Trophoblast cell (in vitro differentiated cells and primary cell): ENCODE results near the gene PPP2R2C.

Experiments used
- DNase-seq, 2 donors: peaks; one replicate each; pipeline ENCODE4 v3.0.0-alpha.2; 2016
- H2AFZ ChIP-seq: 2 replicates; pipeline ENCODE4 v1.6.1; 2013; ENCODE audit warnings: low read length, moderate library complexity, mild to moderate bottlenecking; ENCODE audit not compliant: insufficient read depth, poor library complexity
- H2AK5ac ChIP-seq: 2 replicates; pipeline ENCODE4 v1.6.1; 2013; ENCODE audit warnings: mild to moderate bottlenecking, low read length
- H2BK120ac ChIP-seq: 2 replicates; pipeline ENCODE4 v1.6.1; 2013; ENCODE audit warnings: low read length, mild to moderate bottlenecking, moderate library complexity; ENCODE audit not compliant: insufficient read depth, poor library complexity
- H2BK12ac ChIP-seq: 2 replicates; pipeline ENCODE4 v1.6.1; 2013; ENCODE audit warnings: mild to moderate bottlenecking, low read length, moderate library complexity
- H2BK5ac ChIP-seq: 2 replicates; pipeline ENCODE4 v1.6.1; 2013; ENCODE audit warnings: low read length, low read depth, moderate library complexity, mild to moderate bottlenecking; ENCODE audit not compliant: poor library complexity
- H3K14ac ChIP-seq: 2 replicates; pipeline ENCODE4 v1.6.1; 2013; ENCODE audit warnings: mild to moderate bottlenecking, low read length
- H3K18ac ChIP-seq: 2 replicates; pipeline ENCODE4 v1.6.1; 2013; ENCODE audit warnings: mild to moderate bottlenecking, low read length
- H3K23ac ChIP-seq: 2 replicates; pipeline ENCODE4 v1.6.1; 2013; ENCODE audit warnings: low read length
- H3K27ac ChIP-seq: 2 replicates; pipeline ENCODE4 v1.5.1; 2013; ENCODE audit warnings: low read depth, mild to moderate bottlenecking, inconsistent platforms, low read length, moderate library complexity
- H3K27me3 ChIP-seq: 2 replicates; pipeline ENCODE4 v1.6.1; 2013; ENCODE audit warnings: inconsistent platforms, mild to moderate bottlenecking, low read length, moderate library complexity; ENCODE audit not compliant: insufficient read depth
- H3K36me3 ChIP-seq, 2 experiments: 1 replicate in 1 of 2; 2 replicates in 1 of 2; pipeline ENCODE4 v1.6.1; 2013; ENCODE audit warnings: low read length in 2 of 2, mild to moderate bottlenecking in 2 of 2, moderate library complexity in 1 of 2; ENCODE audit not compliant: insufficient read depth in 2 of 2, control insufficient read depth in 1 of 2
- H3K4ac ChIP-seq: 2 replicates; pipeline ENCODE4 v1.6.1; 2013; ENCODE audit warnings: low read depth, mild to moderate bottlenecking, low read length, moderate library complexity
- H3K4me1 ChIP-seq, 2 experiments: 1 replicate in 1 of 2; 2 replicates in 1 of 2; pipeline ENCODE4 v1.6.1; 2013; ENCODE audit warnings: low read length in 2 of 2, mild to moderate bottlenecking in 2 of 2, moderate library complexity in 1 of 2; ENCODE audit not compliant: insufficient read depth in 2 of 2, control insufficient read depth in 1 of 2
- H3K4me2 ChIP-seq: 2 replicates; pipeline ENCODE4 v1.6.1; 2013; ENCODE audit warnings: inconsistent platforms, mild to moderate bottlenecking, low read length, moderate library complexity
- H3K4me3 ChIP-seq: 2 replicates; pipeline ENCODE4 v1.5.1; 2013; ENCODE audit warnings: mild to moderate bottlenecking, low read depth, low read length, inconsistent platforms
- H3K79me1 ChIP-seq: one replicate; pipeline ENCODE4 v1.6.1; 2013; ENCODE audit warnings: low read length
- H3K79me2 ChIP-seq: 2 replicates; pipeline ENCODE4 v1.6.1; 2013; ENCODE audit warnings: low read length, mild to moderate bottlenecking; ENCODE audit not compliant: control insufficient read depth, insufficient read depth, poor library complexity
- H3K9ac ChIP-seq: 2 replicates; pipeline ENCODE4 v1.6.1; 2013; ENCODE audit warnings: mild to moderate bottlenecking, low read length
- H3K9me3 ChIP-seq: 2 replicates; pipeline ENCODE4 v1.6.1; 2013; ENCODE audit warnings: low read depth, mild to moderate bottlenecking, control low read depth, inconsistent platforms, low read length; ENCODE audit not compliant: insufficient read depth
- H4K12ac ChIP-seq: 2 replicates; pipeline ENCODE4 v1.6.1; 2013; ENCODE audit warnings: low read depth, mild to moderate bottlenecking, low read length, moderate library complexity
- H4K8ac ChIP-seq: 2 replicates; pipeline ENCODE4 v1.6.1; 2013; ENCODE audit warnings: low read depth, mild to moderate bottlenecking, low read length, moderate library complexity
- H4K91ac ChIP-seq: one replicate; pipeline ENCODE4 v1.6.1; 2013; ENCODE audit warnings: low read depth, mild to moderate bottlenecking, low read length, moderate library complexity
- WGBS: extraction: QIAGEN DNeasy Blood & Tissue Kit; methylation state at CpG from one replicate; pipeline ENCODE4 v1.1.7; 2013; ENCODE audit warnings: missing lambda C conversion rate; ENCODE audit not compliant: insufficient read length, insufficient coverage; ENCODE audit errors: extremely low coverage; 5-methylcytosine and 5-hydroxymethylcytosine counted together

PPP2R2C gene

DNA sequence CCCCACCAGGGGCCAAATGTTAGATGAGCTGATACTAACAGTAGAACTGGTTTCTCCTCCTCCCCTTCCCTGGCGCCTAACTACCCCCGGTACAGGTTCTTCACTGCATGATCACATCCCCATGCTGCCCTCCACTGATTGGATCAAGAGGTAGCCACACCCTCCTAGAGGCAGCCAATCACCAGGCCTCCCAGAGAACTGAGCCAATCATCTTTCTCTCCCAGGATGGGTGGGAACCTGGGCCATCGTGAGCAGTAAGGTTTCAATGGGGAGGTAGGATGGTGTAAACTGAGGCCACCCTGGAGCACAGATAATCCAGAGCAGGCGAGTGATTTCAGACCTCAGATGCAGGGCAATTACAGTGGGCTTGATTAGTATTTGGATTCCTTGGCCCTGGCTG lies 64.2 kb downstream of the PPP2R2C start:
- no peak overlapping the region for H2BK5ac ChIP-seq
- H3K27me3 ChIP-seq, result no peaks in the 10 kb centered on the region
- no peaks in the 10 kb centered on the region for H3K79me1 ChIP-seq
- no peak overlapping the region for H4K91ac ChIP-seq
- no peak overlapping the region for H3K23ac ChIP-seq
- no peak overlapping the region for H2BK120ac ChIP-seq
- no peak overlapping the region for H2AK5ac ChIP-seq
- no peak overlapping the region for H4K8ac ChIP-seq
- no peak overlapping the region for H3K9ac ChIP-seq
- H3K27ac ChIP-seq, result no peak overlapping the region
- no peak overlapping the region for H3K4me3 ChIP-seq
- no peak overlapping the region for H3K14ac ChIP-seq
- H2AFZ ChIP-seq, result no peak overlapping the region
- DNase-seq, result no peak
- H4K12ac ChIP-seq, result no peak overlapping the region
- H3K18ac ChIP-seq, result no peak overlapping the region
- H3K4me1 ChIP-seq, result no peaks in the 10 kb centered on the region
- H3K9me3 ChIP-seq, result no peaks in the 10 kb centered on the region
- no peaks in the 10 kb centered on the region for H3K79me2 ChIP-seq
- WGBS, result no CpG with 5 or more reads among the region's 4 CpGs
- H3K36me3 ChIP-seq, result no peaks in the 10 kb centered on the region
- no peak overlapping the region for H3K4me2 ChIP-seq
- no peak overlapping the region for H3K4ac ChIP-seq
- no peak overlapping the region for H2BK12ac ChIP-seq

DNA sequence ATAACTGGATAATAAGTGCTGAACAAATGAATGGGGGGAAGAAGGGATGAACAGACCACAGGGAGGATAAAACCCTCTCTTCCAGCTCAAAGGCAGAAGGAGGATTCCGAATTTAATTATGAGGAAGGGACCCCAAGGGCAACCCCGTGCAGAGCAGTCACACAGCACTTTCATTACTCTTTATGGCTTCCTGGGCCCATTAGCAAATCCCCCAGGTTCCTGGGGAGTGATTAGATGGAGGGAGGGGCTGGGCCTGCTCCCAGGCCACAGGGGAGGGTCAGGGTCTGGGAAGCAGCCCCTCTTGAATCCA lies 67.1 kb downstream of the PPP2R2C start:
- H2BK5ac ChIP-seq, result no peak overlapping the region
- no peak overlapping the region for H3K4me3 ChIP-seq
- no peak overlapping the region for H2BK12ac ChIP-seq
- H3K9ac ChIP-seq, result no peak overlapping the region
- no peaks in the 10 kb centered on the region for H3K4me1 ChIP-seq
- no peak overlapping the region for H2BK120ac ChIP-seq
- H2AK5ac ChIP-seq, result no peak overlapping the region
- H3K27me3 ChIP-seq, result no peaks in the 10 kb centered on the region
- no peaks in the 10 kb centered on the region for H3K36me3 ChIP-seq
- no peaks in the 10 kb centered on the region for H3K79me2 ChIP-seq
- H4K91ac ChIP-seq, result no peak overlapping the region
- no peak overlapping the region for H3K14ac ChIP-seq
- no CpG with 5 or more reads among the region's 2 CpGs for WGBS
- H4K12ac ChIP-seq, result no peak overlapping the region
- no peak overlapping the region for H3K18ac ChIP-seq
- H3K4me2 ChIP-seq, result no peak overlapping the region
- no peaks in the 10 kb centered on the region for H3K9me3 ChIP-seq
- no peak overlapping the region for H2AFZ ChIP-seq
- no peak overlapping the region for H4K8ac ChIP-seq
- H3K4ac ChIP-seq, result no peak overlapping the region
- H3K79me1 ChIP-seq, result no peaks in the 10 kb centered on the region
- no peak overlapping the region for H3K27ac ChIP-seq
- DNase-seq, result no peak
- H3K23ac ChIP-seq, result no peak overlapping the region

DNA sequence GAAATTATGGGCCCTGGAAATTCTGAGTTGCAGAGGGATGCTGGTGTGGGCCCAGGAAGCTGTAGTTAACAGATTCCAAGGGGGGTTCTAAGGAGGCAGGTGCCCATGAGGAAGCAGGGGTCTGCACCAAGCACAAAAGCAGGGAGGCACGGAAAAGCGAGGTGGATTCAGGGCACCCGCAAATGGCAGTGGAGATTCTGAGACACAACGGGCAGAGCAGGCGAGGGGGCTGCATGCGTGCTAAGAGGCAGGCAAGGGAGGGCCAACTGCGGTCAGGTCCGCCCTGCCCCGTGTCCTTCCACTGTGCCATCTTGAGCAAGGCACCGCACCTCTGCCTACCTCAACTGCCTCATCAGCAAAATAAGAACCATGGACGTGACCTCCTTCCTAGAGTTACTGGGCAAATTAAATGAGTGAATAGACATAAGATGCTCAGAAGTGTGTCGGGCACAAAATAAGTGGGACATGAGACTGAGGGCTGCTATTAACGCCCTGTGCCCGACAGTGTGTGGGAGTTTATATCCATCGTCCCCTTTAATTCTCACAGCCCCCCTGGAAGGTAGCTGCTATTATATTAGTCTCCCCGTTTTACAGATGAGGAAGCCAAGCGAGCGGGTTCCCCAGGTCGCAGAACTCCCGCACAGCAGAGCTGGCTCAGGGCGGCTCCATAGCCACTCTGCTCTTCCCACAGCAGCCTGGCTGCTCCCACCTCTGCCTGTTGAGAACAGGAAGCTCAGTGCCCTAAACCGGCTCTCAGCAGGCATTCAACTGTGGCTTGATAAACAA lies 67.6 kb downstream of the PPP2R2C start:
- H4K8ac ChIP-seq, result no peak overlapping the region
- no peak overlapping the region for H4K12ac ChIP-seq
- H3K4ac ChIP-seq, result no peak overlapping the region
- no peak overlapping the region for H2BK12ac ChIP-seq
- no peak overlapping the region for H3K9ac ChIP-seq
- no peak overlapping the region for H2BK120ac ChIP-seq
- H2BK5ac ChIP-seq, result no peak overlapping the region
- no peak overlapping the region for H4K91ac ChIP-seq
- no peak overlapping the region for H3K4me3 ChIP-seq
- no peak overlapping the region for H2AFZ ChIP-seq
- H3K79me2 ChIP-seq, result no peaks in the 10 kb centered on the region
- no peak for DNase-seq
- H3K4me1 ChIP-seq, result no peaks in the 10 kb centered on the region
- no CpG with 5 or more reads among the region's 22 CpGs for WGBS
- no peak overlapping the region for H3K23ac ChIP-seq
- no peaks in the 10 kb centered on the region for H3K27me3 ChIP-seq
- no peak overlapping the region for H3K18ac ChIP-seq
- H3K79me1 ChIP-seq, result no peaks in the 10 kb centered on the region
- H3K27ac ChIP-seq, result no peak overlapping the region
- no peak overlapping the region for H3K4me2 ChIP-seq
- H2AK5ac ChIP-seq, result no peak overlapping the region
- no peak overlapping the region for H3K14ac ChIP-seq
- no peaks in the 10 kb centered on the region for H3K36me3 ChIP-seq
- H3K9me3 ChIP-seq, result no peaks in the 10 kb centered on the region

DNA sequence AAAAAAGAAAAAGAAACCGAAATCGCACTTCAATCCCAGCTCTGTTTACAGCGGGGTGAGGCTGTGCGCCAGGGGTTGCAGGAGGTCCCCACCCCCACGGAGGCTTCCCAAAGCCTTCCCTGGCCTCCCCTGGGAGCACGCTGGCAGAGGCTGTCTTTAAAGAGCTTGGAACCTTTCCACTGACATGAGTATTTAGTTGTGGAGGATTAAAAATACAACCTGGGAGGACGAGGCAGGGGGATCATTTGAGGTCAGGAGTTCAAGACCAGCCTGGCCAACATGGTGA lies 69.1 kb downstream of the PPP2R2C start:
- no peak overlapping the region for H3K9ac ChIP-seq
- DNase-seq, result no peak
- WGBS, result no CpG with 5 or more reads among the region's 7 CpGs
- H3K4me3 ChIP-seq, result no peak overlapping the region
- no peak overlapping the region for H4K91ac ChIP-seq
- no peaks in the 10 kb centered on the region for H3K27me3 ChIP-seq
- no peak overlapping the region for H4K12ac ChIP-seq
- no peak overlapping the region for H3K27ac ChIP-seq
- no peak overlapping the region for H2AFZ ChIP-seq
- H3K36me3 ChIP-seq, result no peaks in the 10 kb centered on the region
- H3K23ac ChIP-seq, result no peak overlapping the region
- no peak overlapping the region for H4K8ac ChIP-seq
- no peak overlapping the region for H2BK120ac ChIP-seq
- no peaks in the 10 kb centered on the region for H3K4me1 ChIP-seq
- no peaks in the 10 kb centered on the region for H3K79me1 ChIP-seq
- H3K79me2 ChIP-seq, result no peaks in the 10 kb centered on the region
- H3K4ac ChIP-seq, result no peak overlapping the region
- H3K9me3 ChIP-seq, result no peaks in the 10 kb centered on the region
- no peak overlapping the region for H3K14ac ChIP-seq
- H2BK12ac ChIP-seq, result no peak overlapping the region
- no peak overlapping the region for H2BK5ac ChIP-seq
- no peak overlapping the region for H3K4me2 ChIP-seq
- H2AK5ac ChIP-seq, result no peak overlapping the region
- no peak overlapping the region for H3K18ac ChIP-seq
